Measurements from ENCODE around the gene TMEM123.
"Not testable (repeated sequence)": the region's sequence is repeated elsewhere in the genome, so short reads cannot be mapped to it uniquely, and the experiment has no call there.

Gene TMEM123

GRCh38 chr11:102448869-102449224 is 3.7 kb downstream of the TMEM123 start:
- no peak for DNase-seq

- DNase-seq, result no peak
Observed at GRCh38 chr11:102447941-102448868, 4.4 kb downstream of the TMEM123 start.

- no peak for DNase-seq
Observed at GRCh38 chr11:102447193-102447592, 5.4 kb downstream of the TMEM123 start.

DNA sequence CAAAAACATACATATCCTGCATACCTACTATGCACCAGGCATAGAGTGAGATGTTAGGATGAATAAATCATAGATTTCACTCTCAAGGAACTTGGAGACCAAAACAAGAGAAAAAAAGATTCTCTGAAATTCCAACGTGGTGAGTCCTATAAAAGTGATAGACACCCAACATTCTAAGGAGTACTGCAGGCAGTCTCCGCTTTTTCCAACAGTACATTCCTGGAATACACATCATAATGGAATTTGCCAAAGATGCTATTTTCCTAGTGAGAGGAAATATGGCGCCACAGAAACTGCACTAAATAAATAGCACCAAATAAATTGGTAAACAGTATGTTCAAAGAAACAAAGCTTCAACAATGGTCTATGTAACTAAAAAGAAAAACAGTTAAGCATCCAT is 6.0 kb downstream of the TMEM123 start:
- no peak for DNase-seq

DNA sequence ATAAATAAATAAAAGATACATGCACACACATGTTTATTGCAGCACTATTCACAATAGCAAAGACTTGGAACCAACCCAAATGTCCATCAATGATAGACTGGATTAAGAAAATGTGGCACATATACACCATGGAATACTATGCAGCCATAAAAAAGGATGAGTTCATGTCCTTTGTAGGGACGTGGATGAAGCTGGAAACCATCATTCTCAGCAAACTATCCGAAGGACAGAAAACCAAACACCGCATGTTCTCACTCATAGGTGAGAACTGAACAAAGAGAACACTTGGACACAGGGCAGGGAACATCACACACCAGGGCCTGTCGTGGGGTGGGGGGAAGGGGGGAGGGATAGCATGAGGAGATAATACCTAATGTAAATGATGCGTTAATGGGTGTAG is 7.9 kb downstream of the TMEM123 start:
- DNase-seq, result not testable (repeated sequence)

DNA sequence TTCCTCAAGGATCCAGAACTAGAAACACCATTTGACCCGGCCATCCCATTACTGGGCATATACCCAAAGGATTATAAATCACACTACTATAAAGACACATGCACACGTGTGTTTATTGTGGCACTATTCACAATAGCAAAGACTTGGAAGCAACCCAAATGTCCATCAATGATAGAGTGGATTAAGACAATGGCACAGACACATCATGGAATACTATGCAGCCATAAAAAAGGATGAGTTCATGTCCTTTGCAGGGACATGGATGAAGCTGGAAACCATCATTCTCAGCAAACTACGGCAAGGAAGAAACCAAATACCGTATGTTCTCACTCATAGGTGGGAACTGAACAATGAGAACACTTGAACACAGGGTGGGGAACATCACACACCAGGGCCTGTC is 8.4 kb downstream of the TMEM123 start:
- not testable (repeated sequence) for DNase-seq

GRCh38 chr11:102439063-102439363 is 13.6 kb downstream of the TMEM123 start:
- not testable (repeated sequence) for DNase-seq

DNA sequence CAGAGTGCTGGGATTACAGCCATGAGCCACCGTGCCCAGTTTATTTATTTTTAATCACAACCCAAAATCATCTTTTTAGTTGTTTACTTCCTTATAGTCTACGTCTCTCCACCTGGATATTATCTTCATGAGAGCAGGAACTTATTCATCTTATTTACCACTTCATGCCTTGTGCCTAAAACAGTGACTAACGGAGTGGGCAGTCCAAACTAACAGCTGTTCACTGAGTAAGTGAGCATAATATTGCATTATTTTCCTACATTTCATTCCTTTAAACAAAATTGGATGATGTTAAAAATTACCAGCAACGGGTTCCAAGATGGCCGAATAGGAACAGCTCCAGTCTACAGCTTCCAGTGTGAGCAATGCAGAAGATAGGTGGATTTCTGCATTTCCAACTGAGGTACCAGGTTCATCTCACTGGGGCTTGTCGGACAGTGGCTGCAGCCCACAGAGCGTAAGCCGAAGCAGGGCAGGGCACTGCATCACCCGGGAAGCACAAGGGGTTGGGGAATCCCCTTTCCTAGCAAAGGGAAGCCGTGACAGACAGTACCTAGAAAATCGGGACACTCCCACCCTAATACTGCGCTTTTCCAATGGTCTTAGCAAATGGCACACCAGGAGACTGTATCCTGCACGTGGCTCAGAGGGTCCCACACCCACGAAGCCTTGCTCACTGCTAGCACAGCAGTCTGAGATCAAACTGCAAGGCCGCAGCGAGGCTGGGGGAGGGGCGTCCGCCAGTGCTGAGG is 14.1 kb downstream of the TMEM123 start:
- no peak for DNase-seq

- no peak for DNase-seq
Observed at GRCh38 chr11:102437727-102438126, 14.8 kb downstream of the TMEM123 start.

DNA sequence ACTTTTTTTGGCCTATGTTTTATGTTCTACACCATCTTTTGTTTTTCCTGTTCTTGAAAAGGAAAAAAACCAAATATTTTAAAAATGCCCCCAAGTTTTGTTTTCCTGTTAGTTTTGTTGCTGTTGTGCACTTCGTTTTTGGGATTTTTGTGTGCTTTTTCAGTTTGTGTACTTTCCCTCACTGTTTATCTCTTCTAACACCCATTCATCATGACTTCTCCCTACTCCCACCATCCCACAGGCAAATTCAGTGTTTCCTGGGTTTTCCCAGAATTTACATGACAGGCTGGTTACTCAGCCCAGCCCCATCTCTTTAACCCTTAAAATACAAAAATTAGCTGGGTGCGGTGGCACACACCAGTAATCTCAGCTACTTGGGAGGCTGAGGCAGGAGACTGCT is 15.6 kb downstream of the TMEM123 start:
- no peak for DNase-seq

- no peak for DNase-seq
Observed at GRCh38 chr11:102436561-102436960, 16.0 kb downstream of the TMEM123 start.

- no peak for DNase-seq
Observed at GRCh38 chr11:102435688-102436087, 16.9 kb downstream of the TMEM123 start.

DNA sequence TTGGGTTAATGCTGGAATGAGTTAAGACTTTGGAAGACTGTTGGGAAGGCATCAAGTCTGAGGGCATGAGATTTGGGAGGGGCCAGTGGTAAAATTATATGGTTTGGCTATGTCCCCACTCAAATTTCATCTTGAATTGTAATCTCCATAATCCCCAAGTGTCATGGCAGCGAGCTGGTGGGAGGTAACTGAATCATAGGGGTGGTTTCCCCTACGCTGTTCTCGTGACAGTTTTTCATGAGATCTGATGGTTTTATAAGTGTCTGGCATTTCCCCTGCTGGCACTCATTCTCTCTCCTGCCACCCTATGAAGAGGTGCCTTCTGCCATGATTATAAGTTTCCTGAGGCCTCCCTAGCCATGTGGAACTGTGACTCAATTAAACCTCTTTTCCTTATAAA is 19.0 kb downstream of the TMEM123 start:
- not testable (repeated sequence) for DNase-seq

GRCh38 chr11:102432560-102432959 is 20.0 kb downstream of the TMEM123 start:
- DNase-seq, result not testable (repeated sequence)

GRCh38 chr11:102431404-102431803 is 21.2 kb downstream of the TMEM123 start:
- no peak for DNase-seq

DNA sequence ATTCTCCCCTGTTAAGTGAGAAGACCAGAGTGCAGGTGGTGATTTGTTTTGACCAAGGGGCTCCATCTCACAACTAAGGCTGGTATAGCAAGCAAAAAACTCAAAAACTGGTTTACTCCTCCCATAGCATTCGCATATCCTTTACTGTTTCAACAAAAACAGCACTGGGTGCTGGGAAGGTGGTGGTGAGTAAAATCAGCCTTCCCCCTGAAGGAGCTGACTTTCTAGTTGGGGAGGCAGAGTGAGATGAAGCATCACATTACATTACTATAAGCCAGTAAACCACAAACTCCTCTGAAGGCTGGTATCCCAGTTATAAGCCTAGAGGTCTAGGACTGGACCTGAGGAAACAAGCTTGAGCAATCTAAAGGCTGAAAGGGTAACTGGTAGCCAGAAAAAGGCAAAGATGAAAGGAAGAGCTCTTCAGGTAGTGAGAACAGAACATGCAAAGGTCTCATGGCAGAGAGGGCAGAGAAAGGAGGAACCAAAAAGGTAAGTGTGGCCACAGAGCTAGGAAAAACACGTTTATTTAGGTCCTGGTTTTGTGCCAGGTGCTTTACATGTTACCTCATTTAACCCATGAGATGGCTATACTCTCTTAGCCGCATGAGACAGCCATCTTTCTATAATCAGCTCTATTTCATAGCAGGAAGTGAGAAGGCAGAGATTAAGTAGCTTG is 22.3 kb downstream of the TMEM123 start:
- peak in 1 of 2 experiments; percentile 27 for DNase-seq

- no peak for DNase-seq
Observed at GRCh38 chr11:102429691-102430090, 22.9 kb downstream of the TMEM123 start.

GRCh38 chr11:102429226-102429625 is 23.3 kb downstream of the TMEM123 start:
- DNase-seq, result no peak

GRCh38 chr11:102428696-102429095 is 23.9 kb downstream of the TMEM123 start:
- no peak for DNase-seq

DNA sequence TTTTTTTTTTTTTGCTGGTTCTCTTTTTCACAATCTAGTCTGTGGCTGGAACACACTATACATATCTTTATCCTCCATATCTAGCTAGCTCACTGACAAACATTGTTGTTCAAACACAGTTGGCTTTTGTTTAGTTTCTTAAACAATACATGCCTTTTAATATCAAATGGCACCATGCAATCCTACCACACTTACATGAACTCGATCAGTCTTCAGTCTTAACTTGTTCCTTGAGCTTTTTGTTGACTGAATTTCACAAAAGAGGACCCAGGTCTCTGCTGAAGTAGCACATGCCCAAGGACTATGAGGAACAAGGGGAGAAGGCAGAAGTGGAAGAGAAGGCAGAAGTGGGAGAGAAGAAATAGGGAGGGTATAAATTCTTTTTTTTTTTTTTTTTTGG is 25.5 kb downstream of the TMEM123 start:
- DNase-seq, result no peak

- DNase-seq, result no peak
Observed at GRCh38 chr11:102426570-102426969, 26.0 kb downstream of the TMEM123 start.

GRCh38 chr11:102426000-102426399 is 26.6 kb downstream of the TMEM123 start:
- no peak for DNase-seq

- DNase-seq, result no peak
Observed at GRCh38 chr11:102423936-102424335, 28.6 kb downstream of the TMEM123 start.

Measured in NCI-H526 (cell line).